PC-3 (cell line): Measurements from ENCODE around the gene GET3. TPM values are rescaled to one million over a fixed set of nuclear protein-coding genes. Genes with fewer than 3 reads are reported as not detected.
"Not testable (repeated sequence)": the region's sequence is repeated elsewhere in the genome, so short reads cannot be mapped to it uniquely, and the experiment has no call there.

ENCODE experiments used
- ATAC-seq: fragments of 200-7000 bp; cut with Tn5 transposase; 2 replicates; pipeline ENCODE4 v1.9.1; 2020; ENCODE audit warnings: mild to moderate bottlenecking, moderate library complexity
- BruUV-seq: library from RNA; stranded (reverse); fragments of 400-500 nt; replicated peaks from 2 replicates; lab custom pipeline; 2021; lab: Mats Ljungman, UMichigan
- CTCF ChIA-PET: fragments of 300-600 bp; sonication (Branson Sonifier 250); formaldehyde crosslinking; loops from one replicate; lab custom pipeline; 2022; ENCODE audit warnings: antibody characterized with exemption; lab: Charles Lee
- POLR2A ChIA-PET: fragments of 300-600 bp; sonication (Branson Sonifier 250); formaldehyde crosslinking; loops from one replicate; lab custom pipeline; 2022; ENCODE audit warnings: antibody characterized with exemption; ENCODE audit not compliant: unreplicated experiment; lab: Charles Lee
- DNase-seq: peaks from one replicate; pipeline ENCODE4 v3.0.0-alpha.2; 2015
- H2AFZ ChIP-seq: fragments of 300-600 bp; sonication (generic); 2 replicates; pipeline ENCODE4 v1.6.0; 2016; ENCODE audit warnings: antibody characterized with exemption, low read length
- H3F3A ChIP-seq: fragments of 300-600 bp; sonication (generic); one replicate; pipeline ENCODE4 v1.6.0; 2017; ENCODE audit warnings: antibody characterized with exemption, low read length, control low read depth, mild to moderate bottlenecking; ENCODE audit not compliant: unreplicated experiment
- H3K27ac ChIP-seq: fragments of 300-600 bp; sonication (generic); 2 replicates; pipeline ENCODE4 v1.5.1; 2016; ENCODE audit warnings: mild to moderate bottlenecking, low read length
- H3K27me3 ChIP-seq: fragments of 300-600 bp; sonication (generic); 2 replicates; pipeline ENCODE4 v1.6.1; 2016; ENCODE audit warnings: low read length, mixed read lengths
- H3K36me3 ChIP-seq: fragments of 300-600 bp; sonication (generic); 2 replicates; pipeline ENCODE4 v1.6.1; 2016; ENCODE audit warnings: low read depth, mixed run types, low read length, mixed read lengths
- H3K4me1 ChIP-seq: fragments of 300-600 bp; sonication (generic); 2 replicates; pipeline ENCODE4 v1.5.1; 2016; ENCODE audit warnings: low read length; ENCODE audit not compliant: insufficient read depth
- H3K4me2 ChIP-seq: fragments of 300-600 bp; sonication (generic); 2 replicates; pipeline ENCODE4 v1.6.0; 2016; ENCODE audit warnings: low read length
- H3K4me3 ChIP-seq: fragments of 300-600 bp; sonication (generic); 2 replicates; pipeline ENCODE4 v1.5.1; 2016; ENCODE audit warnings: mild to moderate bottlenecking, low read length, mixed read lengths
- H3K79me2 ChIP-seq: fragments of 300-600 bp; sonication (generic); 2 replicates; pipeline ENCODE4 v1.6.1; 2017; ENCODE audit warnings: low read length, mixed read lengths
- H3K9ac ChIP-seq: fragments of 300-600 bp; sonication (generic); 2 replicates; pipeline ENCODE4 v1.6.0; 2016; ENCODE audit warnings: mild to moderate bottlenecking, low read length
- H3K9me2 ChIP-seq: fragments of 300-600 bp; sonication (generic); replicated peaks from 2 replicates; pipeline ENCODE4 v1.6.1; 2016; ENCODE audit warnings: mixed run types, low read length, mixed read lengths
- H3K9me3 ChIP-seq: fragments of 300-600 bp; sonication (generic); 2 replicates; pipeline ENCODE4 v1.6.1; 2016; ENCODE audit warnings: low read length, mixed read lengths
- H4K20me1 ChIP-seq: fragments of 300-600 bp; sonication (generic); 2 replicates; pipeline ENCODE4 v1.6.1; 2016; ENCODE audit warnings: low read length, mixed read lengths
- CTCF ChIP-seq: fragments of 300-600 bp; sonication (generic); conservative IDR thresholded peaks from 2 replicates; pipeline ENCODE4 v1.5.1; 2017; ENCODE audit warnings: antibody characterized with exemption, low read depth, mild to moderate bottlenecking, low read length
- EZH2 ChIP-seq: fragments of 300-600 bp; sonication (generic); IDR thresholded peaks from one replicate; pipeline ENCODE4 v1.6.1; 2017; ENCODE audit warnings: antibody characterized with exemption, mild to moderate bottlenecking, low read length; ENCODE audit not compliant: unreplicated experiment
- EZH2phosphoT487 ChIP-seq: fragments of 300-600 bp; sonication (generic); IDR thresholded peaks from 2 replicates; pipeline ENCODE4 v1.6.1; 2018; ENCODE audit warnings: mild to moderate bottlenecking, antibody characterized with exemption, low read length, borderline replicate concordance
- intact Hi-C: fragments of 100-400 bp; cut with micrococcal nuclease; formaldehyde crosslinking; loops from 2 replicates; pipeline ENCODE4 v1.9.0; 2023
- microRNA-seq: library from miRNA; unstranded; fragments of <30 nt; microRNA quantifications from one replicate; pipeline ENCODE4 v1.1.0, GENCODE V29; 2020; ENCODE audit not compliant: unreplicated experiment
- total RNA-seq: library from RNA; depleted of rRNA; stranded (reverse); fragments of >200 nt; gene quantifications from 2 replicates; pipeline ENCODE4 v1.2.3, GENCODE V29; 2014; rRNA removed

GET3 gene
- total RNA-seq, 1 experiment from 2014 or later, result 264 TPM

GRCh38 chr19:12796146-12797071 lies 59.1 kb downstream of the GET3 start:
- H4K20me1 ChIP-seq, result peaks cover 16% of the 10 kb centered on the region
- TF ChIP-seq EZH2phosphoT487 (no peak), EZH2 (no peak), CTCF (peak; percentile 98)
- no peak overlapping the region for H3K4me3 ChIP-seq
- no peak overlapping the region for H3K27ac ChIP-seq
- 0 out of 2 replicates have a peak overlapping the region, but pooled peaks have one; percentile 39 for H2AFZ ChIP-seq
- H3K27me3 ChIP-seq, result no peaks in the 10 kb centered on the region
- peaks cover 40% of the 10 kb centered on the region for H3K79me2 ChIP-seq
- peak; percentile 94 for DNase-seq
- intact Hi-C loops, result loop anchor here (1.0 kb wide), 2 partner anchors 19 to 36 kb away; no protein-coding TSS in a partner anchor
- H3K9ac ChIP-seq, result no peak overlapping the region
- ChIA-PET POLR2A (interaction anchor here (0.6 kb wide), 1 partner anchor 52 kb away, joined by 3 read pairs; no protein-coding TSS in a partner anchor), CTCF (interaction anchor here (0.7 to 1.2 kb wide), 5 partner anchors 18 to 36 kb away, joined by 3 to 12 read pairs (median 4); partner anchors contain the start of gene HOOK2)
- H3K9me2 ChIP-seq, result no peaks in the 10 kb centered on the region
- peak; percentile 19 for ATAC-seq
- no TSS peak for BruUV-seq
- H3K9me3 ChIP-seq, result no peaks in the 10 kb centered on the region
- peaks cover 15% of the 10 kb centered on the region for H3K36me3 ChIP-seq
- H3F3A ChIP-seq, result peaks cover 7% of the 10 kb centered on the region
- peaks cover 23% of the 10 kb centered on the region for H3K4me1 ChIP-seq
- peak overlapping the region; percentile 62 for H3K4me2 ChIP-seq

GRCh38 chr19:12797141-12797587 lies 59.9 kb downstream of the GET3 start:
- ATAC-seq, result no peak
- ChIA-PET POLR2A (no interaction called here), CTCF (interaction anchor here (0.7 to 1.0 kb wide), 2 partner anchors 31 to 80 kb away, joined by 3 to 5 read pairs; no protein-coding TSS in a partner anchor)
- no peak overlapping the region for H3K27ac ChIP-seq
- H3K79me2 ChIP-seq, result peaks cover 39% of the 10 kb centered on the region
- no peak overlapping the region for H3K4me3 ChIP-seq
- TF ChIP-seq EZH2 (no peak), CTCF (no peak), EZH2phosphoT487 (no peak)
- no peaks in the 10 kb centered on the region for H3K9me3 ChIP-seq
- H4K20me1 ChIP-seq, result peaks cover 9% of the 10 kb centered on the region
- H3K36me3 ChIP-seq, result peaks cover 15% of the 10 kb centered on the region
- no peak overlapping the region for H3K9ac ChIP-seq
- no TSS peak for BruUV-seq
- peaks cover 7% of the 10 kb centered on the region for H3F3A ChIP-seq
- no peak for DNase-seq
- H3K27me3 ChIP-seq, result no peaks in the 10 kb centered on the region
- no peak overlapping the region for H2AFZ ChIP-seq
- H3K9me2 ChIP-seq, result no peaks in the 10 kb centered on the region
- H3K4me2 ChIP-seq, result no peak overlapping the region
- intact Hi-C loops, result no loop called here
- peaks cover 24% of the 10 kb centered on the region for H3K4me1 ChIP-seq

GRCh38 chr19:12797607-12798006 lies 60.3 kb downstream of the GET3 start:
- H4K20me1 ChIP-seq, ATAC-seq, intact Hi-C loops, DNase-seq, H3K4me2 ChIP-seq, H3K9me3 ChIP-seq, H3K9me2 ChIP-seq, H3K9ac ChIP-seq, H2AFZ ChIP-seq, BruUV-seq, H3K4me3 ChIP-seq, H3F3A ChIP-seq, H3K27ac ChIP-seq, POLR2A ChIA-PET, H3K27me3 ChIP-seq: not testable (repeated sequence)
- CTCF ChIA-PET, result interaction anchor here (0.7 to 1.0 kb wide), 3 partner anchors 20 to 81 kb away, joined by 3 to 5 read pairs (median 3); no protein-coding TSS in a partner anchor
- Histone ChIP-seq H3K36me3 (peaks cover 15% of the 10 kb centered on the region), H3K79me2 (peaks cover 35% of the 10 kb centered on the region), H3K4me1 (peaks cover 29% of the 10 kb centered on the region)

Small RNA genes lying within 50 kb of the gene (microRNA-seq; reads per million reads assigned to microRNA genes)
- gene MIR5684, result not detected

Other genes with a start within 250 kb of the GET3 start
- gene ZNF564, start 186.0 kb upstream of the GET3 start, total RNA-seq, result 3.8 and 6.0 TPM in 2 replicates
- 6.9 and 10.7 TPM in 2 replicates for gene ZNF490, start 126.7 kb upstream of the GET3 start, total RNA-seq
- 15.8 and 26.3 TPM in 2 replicates for gene ZNF791, start 126.6 kb upstream of the GET3 start, total RNA-seq
- gene MAN2B1, start 70.8 kb upstream of the GET3 start, total RNA-seq, result 62.9 and 67.5 TPM in 2 replicates
- 39.5 and 53.5 TPM in 2 replicates for gene WDR83, start 70.7 kb upstream of the GET3 start, total RNA-seq
- 140 and 150 TPM in 2 replicates for gene DHPS, start 55.6 kb upstream of the GET3 start, total RNA-seq
- gene GNG14, start 49.5 kb upstream of the GET3 start, total RNA-seq, result not detected in 2 replicates
- 27.5 and 34.6 TPM in 2 replicates for gene FBXW9, start 40.9 kb upstream of the GET3 start, total RNA-seq
- 50.6 and 73.3 TPM in 2 replicates for gene TNPO2, start 13.6 kb upstream of the GET3 start, total RNA-seq
- 497 and 841 TPM in 2 replicates for gene TRIR, start 2.8 kb upstream of the GET3 start, total RNA-seq
- gene BEST2, start 14.3 kb downstream of the GET3 start, total RNA-seq, result 0.07 TPM in 1 of 2 replicates, not detected in the other
- gene HOOK2, start 38.1 kb downstream of the GET3 start, total RNA-seq, result 95.2 and 95.7 TPM in 2 replicates
- 343 and 391 TPM in 2 replicates for gene JUNB, start 54.0 kb downstream of the GET3 start, total RNA-seq
- 729 and 746 TPM in 2 replicates for gene PRDX2, start 64.3 kb downstream of the GET3 start, total RNA-seq
- gene THSD8, start 64.6 kb downstream of the GET3 start, total RNA-seq, result not detected in 2 replicates
- 118 and 120 TPM in 2 replicates for gene RNASEH2A, start 69.1 kb downstream of the GET3 start, total RNA-seq
- gene RTBDN, start 97.1 kb downstream of the GET3 start, total RNA-seq, result 0.81 and 3.7 TPM in 2 replicates
- gene MAST1, start 101.0 kb downstream of the GET3 start, total RNA-seq, result 7.7 and 11.2 TPM in 2 replicates
- gene DNASE2, start 144.0 kb downstream of the GET3 start, total RNA-seq, result 47.1 and 48.0 TPM in 2 replicates
- not detected in 2 replicates for gene KLF1, start 149.7 kb downstream of the GET3 start, total RNA-seq
- 37.4 and 38.6 TPM in 2 replicates for gene GCDH, start 153.7 kb downstream of the GET3 start, total RNA-seq
- gene SYCE2, start 181.8 kb downstream of the GET3 start, total RNA-seq, result 0.40 and 0.95 TPM in 2 replicates
- gene FARSA, start 196.2 kb downstream of the GET3 start, total RNA-seq, result 194 and 339 TPM in 2 replicates
- 2,022 and 2,043 TPM in 2 replicates for gene CALR, start 201.1 kb downstream of the GET3 start, total RNA-seq
- 389 and 418 TPM in 2 replicates for gene RAD23A, start 208.4 kb downstream of the GET3 start, total RNA-seq
- 219 and 352 TPM in 2 replicates for gene GADD45GIP1, start 219.7 kb downstream of the GET3 start, total RNA-seq
- gene DAND5, start 232.1 kb downstream of the GET3 start, total RNA-seq, result 0.55 and 1.1 TPM in 2 replicates